Mesenteric fat pad (tissue), 1 donor: Measurements from ENCODE around the gene KATNA1. TPM values are rescaled to one million over a fixed set of nuclear protein-coding genes. Genes with fewer than 3 reads are reported as not detected.

Experiments
- total RNA-seq: library from RNA; stranded (reverse); fragmentation: NEBNext Ultra II Directional; extraction: Animal tissue kit (Norgen Biotek cat#: 25700); gene quantifications from one replicate; pipeline ENCODE4 v1.2.1, GENCODE V29; 2021
- donor health status: DM: yes; HTN: yes; CAD: no.

KATNA1 gene
- total RNA-seq, 1 donor from 2014 or later, result 16.5 TPM

Other genes starting within 250 kb of the KATNA1 start
- 1.2 TPM for gene SUMO4, start 248.5 kb downstream of the KATNA1 start, total RNA-seq
- gene ZC3H12D, start 163.7 kb downstream of the KATNA1 start, total RNA-seq, result 3.0 TPM
- 23.0 TPM for gene PPIL4, start 102.7 kb downstream of the KATNA1 start, total RNA-seq
- 53.5 TPM for gene GINM1, start 82.3 kb downstream of the KATNA1 start, total RNA-seq
- 25.7 TPM for gene LATS1, start 69.4 kb upstream of the KATNA1 start, total RNA-seq
- gene NUP43, start 97.8 kb upstream of the KATNA1 start, total RNA-seq, result 29.9 TPM
- gene PCMT1, start 101.0 kb upstream of the KATNA1 start, total RNA-seq, result 78.7 TPM
- gene LRP11, start 215.6 kb upstream of the KATNA1 start, total RNA-seq, result 24.2 TPM
- 0.29 TPM for gene RAET1E, start 249.4 kb upstream of the KATNA1 start, total RNA-seq